Caco-2 (cell line): Measurements from ENCODE around the gene ABCA1. TPM values are rescaled to one million over a fixed set of nuclear protein-coding genes. Genes with fewer than 3 reads are reported as not detected.

Experiments used
- BruUV-seq: library from RNA; stranded (reverse); fragments of 400-500 nt; replicated peaks from 2 replicates; lab custom pipeline; 2021; lab: Mats Ljungman, UMichigan
- CTCF ChIA-PET: fragments of 300-600 bp; sonication (Branson Sonifier 250); formaldehyde crosslinking; loops from one replicate; lab custom pipeline; 2022; ENCODE audit warnings: antibody characterized with exemption; lab: Charles Lee
- POLR2A ChIA-PET: fragments of 300-600 bp; sonication (Branson Sonifier 250); formaldehyde crosslinking; loops from one replicate; lab custom pipeline; 2022; ENCODE audit warnings: antibody characterized with exemption; lab: Charles Lee
- DNase-seq, 2 experiments: peaks; one replicate each; pipeline versions ENCODE4 v3.0.0 to v3.0.0-alpha.2; 2020 to 2022
- H3K27me3 ChIP-seq: replicated peaks from 2 replicates; pipeline ENCODE4 v1.6.0; 2011; ENCODE audit warnings: low read length; ENCODE audit not compliant: control insufficient read depth, insufficient read depth
- H3K36me3 ChIP-seq: 2 replicates; pipeline ENCODE4 v1.5.1; 2011; ENCODE audit warnings: low read length; ENCODE audit not compliant: control insufficient read depth, insufficient read depth
- H3K4me1 ChIP-seq: fragments of 250-450 bp; sonication (Bioruptor Pico); 2 replicates; pipeline ENCODE4 v1.5.1; 2020; ENCODE audit warnings: mild to moderate bottlenecking
- H3K4me3 ChIP-seq: 2 replicates; pipeline ENCODE4 v1.5.1; 2011; ENCODE audit warnings: low read depth, mild to moderate bottlenecking, control low read depth, low read length
- H3K9me3 ChIP-seq: fragments of 250-450 bp; sonication (Bioruptor Pico); 2 replicates; pipeline ENCODE4 v1.5.1; 2020; ENCODE audit warnings: mild to moderate bottlenecking, moderate library complexity
- H3K27ac Mint-ChIP-seq: one replicate; pipeline ENCODE4 v1.8.0; 2022; ENCODE audit warnings: mixed read lengths; ENCODE audit not compliant: unreplicated experiment
- H3K27me3 Mint-ChIP-seq: one replicate; pipeline ENCODE4 v1.8.0; 2022; ENCODE audit warnings: mixed read lengths; ENCODE audit not compliant: insufficient read depth, unreplicated experiment
- H3K36me3 Mint-ChIP-seq: one replicate; pipeline ENCODE4 v1.8.0; 2022; ENCODE audit warnings: mild to moderate bottlenecking, mixed read lengths; ENCODE audit not compliant: insufficient read depth, unreplicated experiment
- H3K4me1 Mint-ChIP-seq: one replicate; pipeline ENCODE4 v1.8.0; 2022; ENCODE audit warnings: low read depth, mixed read lengths; ENCODE audit not compliant: unreplicated experiment
- H3K4me3 Mint-ChIP-seq: one replicate; pipeline ENCODE4 v1.8.0; 2022; ENCODE audit warnings: mild to moderate bottlenecking, moderate library complexity, mixed read lengths; ENCODE audit not compliant: unreplicated experiment
- H3K9me3 Mint-ChIP-seq: one replicate; pipeline ENCODE4 v1.8.0; 2022; ENCODE audit warnings: mixed read lengths; ENCODE audit not compliant: unreplicated experiment
- CTCF ChIP-seq, 2 experiments: fragments of 200-600 bp in 1 of 2; IDR thresholded peaks; 1 replicate in 1 of 2; 2 replicates in 1 of 2; pipeline versions ENCODE4 v1.5.1 to v1.8.0; 2011 to 2022; ENCODE audit warnings: antibody characterized with exemption in 1 of 2, control low read depth in 1 of 2, inconsistent platforms in 1 of 2, low read depth in 1 of 2, low read length in 1 of 2, mild to moderate bottlenecking in 1 of 2, moderate library complexity in 1 of 2; ENCODE audit not compliant: insufficient read depth in 1 of 2, severe bottlenecking in 1 of 2, unreplicated experiment in 1 of 2
- intact Hi-C: fragments of 100-400 bp; cut with micrococcal nuclease; formaldehyde crosslinking; loops from one replicate; pipeline ENCODE4 v1.10.0; 2022; ENCODE audit not compliant: unreplicated experiment
- total RNA-seq: library from RNA; stranded (reverse); gene quantifications from 2 replicates; pipeline ENCODE4 v1.2.3, GENCODE V29; 2022

ABCA1 gene
- total RNA-seq, 1 experiment from 2014 or later, result 14.0 TPM

GRCh38 chr9:104783588-104783987 is 144.4 kb downstream of the ABCA1 start:
- POLR2A ChIA-PET, result no interaction called here
- Histone ChIP-seq H3K27me3 (no peaks in the 10 kb centered on the region), H3K36me3 (no peaks in the 10 kb centered on the region; the same call in 1 of the 2 replicates), H3K4me1 (no peaks in the 10 kb centered on the region), H3K9me3 (no peaks in the 10 kb centered on the region), H3K4me3 (no peak overlapping the region)
- Mint-ChIP-seq H3K4me1 (no peaks in the 10 kb centered on the region), H3K36me3 (peaks cover 9% of the 10 kb centered on the region), H3K27me3 (no peaks in the 10 kb centered on the region), H3K27ac (no peak overlapping the region), H3K4me3 (no peak overlapping the region), H3K9me3 (no peaks in the 10 kb centered on the region)
- no TSS peak for BruUV-seq
- DNase-seq, result no peak
- intact Hi-C loops, result loop anchor here (5.0 kb wide), 1 partner anchor 144 kb away; the partner anchor contains the start of gene ABCA1
- CTCF ChIA-PET, result no interaction called here
- no peak for TF ChIP-seq CTCF (IDR thresholded peaks at IDR 0.05; ENCODE audit: insufficient read depth in 1 of 2, low read depth in 1 of 2, low read length in 1 of 2, severe bottlenecking in 1 of 2, unreplicated experiment in 1 of 2)

GRCh38 chr9:104780796-104781395 is 147.1 kb downstream of the ABCA1 start:
- H3K4me1 Mint-ChIP-seq, result no peaks in the 10 kb centered on the region
- H3K27me3 Mint-ChIP-seq, result no peaks in the 10 kb centered on the region
- CTCF ChIA-PET, result interaction anchor here (1.0 kb wide), 2 partner anchors 146 to 283 kb away, joined by 3 to 4 read pairs; no protein-coding TSS in a partner anchor

More at GRCh38 chr9:104780796-104781395, 147.1 kb downstream of the ABCA1 start:
- H3K27ac Mint-ChIP-seq, result no peak overlapping the region
- DNase-seq, result peak in 1 of 2 experiments; percentile 17
- Histone ChIP-seq H3K4me3 (no peak overlapping the region), H3K9me3 (no peaks in the 10 kb centered on the region), H3K27me3 (no peaks in the 10 kb centered on the region), H3K4me1 (no peaks in the 10 kb centered on the region), H3K36me3 (no peaks in the 10 kb centered on the region; the same call in 1 of the 2 replicates)
- peak; percentile 21 to 29 for TF ChIP-seq CTCF (IDR thresholded peaks at IDR 0.05; ENCODE audit: insufficient read depth in 1 of 2, low read depth in 1 of 2, low read length in 1 of 2, severe bottlenecking in 1 of 2, unreplicated experiment in 1 of 2)
- intact Hi-C loops, result loop anchor here (1.0 to 5.0 kb wide), 5 partner anchors 82 to 632 kb away; partner anchors contain the start of gene ABCA1
- H3K36me3 Mint-ChIP-seq, result peaks cover 7% of the 10 kb centered on the region
- BruUV-seq, result no TSS peak
- no peaks in the 10 kb centered on the region for H3K9me3 Mint-ChIP-seq
- H3K4me3 Mint-ChIP-seq, result no peak overlapping the region
- POLR2A ChIA-PET, result no interaction called here
